ENCODE measurements around the gene IFIT1. TPM values are rescaled to one million over a fixed set of nuclear protein-coding genes. Genes with fewer than 3 reads are reported as not detected.

The IFIT1 gene
- total RNA-seq, 1 experiment from 2014 or later = 2.4 TPM

DNA sequence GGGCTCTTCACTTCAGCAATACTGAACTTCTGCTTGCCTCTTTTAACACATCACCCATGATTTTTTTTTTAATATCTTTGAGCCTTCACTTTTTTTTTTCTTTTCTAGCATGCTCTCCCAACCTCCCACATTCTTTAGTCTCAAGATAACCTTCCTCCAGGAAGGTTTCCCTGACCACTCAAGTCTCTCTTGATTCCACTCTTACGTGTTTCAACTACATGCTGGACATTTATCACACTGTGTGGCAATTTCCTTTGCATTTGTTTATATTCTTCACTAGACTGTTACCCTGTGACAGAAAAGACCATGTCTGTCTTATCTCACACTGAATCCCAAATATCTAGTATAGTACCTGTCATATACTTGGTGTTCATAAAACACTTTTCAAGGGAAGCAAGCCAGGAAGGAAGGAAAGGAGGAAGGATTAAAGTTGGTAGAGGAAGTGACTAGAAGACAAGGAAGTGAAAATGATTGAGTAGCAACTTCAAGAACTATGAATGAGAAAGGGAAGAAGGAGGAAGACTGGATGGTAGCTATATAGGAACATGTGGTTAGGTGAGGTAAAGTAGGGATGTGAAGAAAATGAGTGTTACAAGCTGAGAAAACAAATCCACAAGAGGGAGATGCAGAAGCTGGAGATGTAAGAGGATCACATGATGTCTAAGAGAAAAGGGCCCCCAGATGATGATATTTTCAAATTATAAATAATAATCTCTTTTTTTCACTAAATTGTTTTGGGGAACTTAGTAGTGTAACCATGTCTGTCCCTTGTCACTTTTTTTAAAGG lies 62.3 kb downstream of the IFIT1 start:
- ChIA-PET CTCF (no interaction called here), POLR2A (ENCODE audit: low non-redundant PET) (no interaction called here)
- no TSS peak for BruUV-seq (replicated peaks)
- no peak overlapping the region for H3K4me3 ChIP-seq (ENCODE audit: low read depth, low read length, poor library complexity, severe bottlenecking)
- no peaks in the 10 kb centered on the region for H3K27me3 ChIP-seq (replicated peaks; ENCODE audit: insufficient read depth, low read depth, low read length, poor library complexity)
- intact Hi-C loops (cut with micrococcal nuclease; ENCODE audit: unreplicated experiment) = no loop called here
- peaks cover 34% of the 10 kb centered on the region for H3K4me1 ChIP-seq (ENCODE audit: insufficient read depth, low read length, poor library complexity, severe bottlenecking)
- TF ChIP-seq, protein P1, sequence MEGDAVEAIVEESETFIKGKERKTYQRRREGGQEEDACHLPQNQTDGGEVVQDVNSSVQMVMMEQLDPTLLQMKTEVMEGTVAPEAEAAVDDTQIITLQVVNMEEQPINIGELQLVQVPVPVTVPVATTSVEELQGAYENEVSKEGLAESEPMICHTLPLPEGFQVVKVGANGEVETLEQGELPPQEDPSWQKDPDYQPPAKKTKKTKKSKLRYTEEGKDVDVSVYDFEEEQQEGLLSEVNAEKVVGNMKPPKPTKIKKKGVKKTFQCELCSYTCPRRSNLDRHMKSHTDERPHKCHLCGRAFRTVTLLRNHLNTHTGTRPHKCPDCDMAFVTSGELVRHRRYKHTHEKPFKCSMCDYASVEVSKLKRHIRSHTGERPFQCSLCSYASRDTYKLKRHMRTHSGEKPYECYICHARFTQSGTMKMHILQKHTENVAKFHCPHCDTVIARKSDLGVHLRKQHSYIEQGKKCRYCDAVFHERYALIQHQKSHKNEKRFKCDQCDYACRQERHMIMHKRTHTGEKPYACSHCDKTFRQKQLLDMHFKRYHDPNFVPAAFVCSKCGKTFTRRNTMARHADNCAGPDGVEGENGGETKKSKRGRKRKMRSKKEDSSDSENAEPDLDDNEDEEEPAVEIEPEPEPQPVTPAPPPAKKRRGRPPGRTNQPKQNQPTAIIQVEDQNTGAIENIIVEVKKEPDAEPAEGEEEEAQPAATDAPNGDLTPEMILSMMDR (conservative IDR thresholded peaks at IDR 0.05; ENCODE audit: low read depth, low read length) = no peak
- TF ChIP-seq EZH2 (IDR thresholded peaks at IDR 0.05; ENCODE audit: borderline replicate concordance, low read depth, low read length, poor library complexity, severe bottlenecking) = no peak
- no peaks in the 10 kb centered on the region for H3K9me3 ChIP-seq (ENCODE audit: low read depth, low read length, poor library complexity, severe bottlenecking)
- no peaks in the 10 kb centered on the region for H3K36me3 ChIP-seq (ENCODE audit: insufficient read depth, low read length, poor library complexity, severe bottlenecking)
- H3K27ac ChIP-seq (ENCODE audit: low read depth, low read length, poor library complexity, severe bottlenecking) = no peak overlapping the region
- DNase-seq (ENCODE audit: low spot score) = no peak

Other genes with a start within 250 kb of the IFIT1 start
- 0.42 and 0.56 TPM in 2 replicates for gene CH25H, start 185.3 kb upstream of the IFIT1 start, total RNA-seq (2021)
- 38.0 and 40.3 TPM in 2 replicates for gene LIPA, start 140.8 kb upstream of the IFIT1 start, total RNA-seq (2021)
- 1.7 and 1.9 TPM in 2 replicates for gene IFIT2, start 90.6 kb upstream of the IFIT1 start, total RNA-seq (2021)
- 5.6 and 6.7 TPM in 2 replicates for gene IFIT3, start 64.6 kb upstream of the IFIT1 start, total RNA-seq (2021)
- not detected in 2 replicates for gene IFIT1B, start 14.6 kb upstream of the IFIT1 start, total RNA-seq (2021)
- gene IFIT5, start 21.9 kb downstream of the IFIT1 start, total RNA-seq (2021) = 14.2 and 15.8 TPM in 2 replicates
- 0.54 and 0.74 TPM in 2 replicates for gene SLC16A12, start 143.0 kb downstream of the IFIT1 start, total RNA-seq (2021)